HCT116 (cell line): Measurements from ENCODE around the gene CNTFR. TPM values are rescaled to one million over a fixed set of nuclear protein-coding genes. Genes with fewer than 3 reads are reported as not detected.

Experiments used
- ATAC-seq: fragments of 200-7000 bp; cut with Tn5 transposase; 2 replicates; pipeline ENCODE4 v1.9.1; 2020; ENCODE audit warnings: mild to moderate bottlenecking, moderate library complexity
- BruUV-seq: library from RNA; stranded (reverse); fragments of 400-500 nt; replicated peaks from 2 replicates; lab custom pipeline; 2021; lab: Mats Ljungman, UMichigan
- CTCF ChIA-PET: fragments of 300-600 bp; sonication (Branson Sonifier 250); formaldehyde crosslinking; loops from one replicate; lab custom pipeline; 2021; ENCODE audit warnings: antibody characterized with exemption; lab: Charles Lee
- POLR2A ChIA-PET: fragments of 300-600, 350-600 bp; sonication (Branson Sonifier 250); formaldehyde crosslinking; loops from one replicate; lab custom pipeline; 2021; ENCODE audit warnings: antibody characterized with exemption; lab: Charles Lee
- RAD21 ChIA-PET, 2 experiments: fragments of 300-600 bp; sonication (Branson Sonifier 250); formaldehyde crosslinking; loops; one replicate each; lab custom pipeline; 2023; ENCODE audit warnings: low total read pairs in 2 of 2; ENCODE audit not compliant: uncharacterized antibody in 2 of 2, unreplicated experiment in 2 of 2, low non-redundant PET in 1 of 2; lab: Charles Lee
- DNase-seq: peaks from one replicate; pipeline ENCODE4 v3.0.0-alpha.2; 2010; ENCODE audit warnings: low read depth, low spot score
- H2AFZ ChIP-seq: fragments of 200-600 bp; shearing (Covaris generic), sonication (generic); 2 replicates; pipeline ENCODE4 v1.6.1; 2017; ENCODE audit warnings: low read depth, mixed run types, mixed read lengths, antibody characterized with exemption, low read length; ENCODE audit not compliant: poor library complexity, severe bottlenecking
- H3K27ac ChIP-seq: 2 replicates; pipeline ENCODE4 v1.5.1; 2012; ENCODE audit warnings: low read depth, low read length
- H3K27me3 ChIP-seq: fragments of 200-600 bp; sonication (generic); 2 replicates; pipeline ENCODE4 v1.6.1; 2016; ENCODE audit warnings: mixed run types, low read length, mixed read lengths; ENCODE audit not compliant: insufficient read depth
- H3K36me3 ChIP-seq, 2 experiments: fragments of 200-500 bp in 1 of 2; fragments of 200-600 bp in 1 of 2; sonication (Bioruptor generic) in 1 of 2; sonication (generic) in 1 of 2; 2 replicates each; pipeline versions ENCODE4 v1.5.1 to v1.6.1; 2014 to 2016; ENCODE audit warnings: low read length in 2 of 2, inconsistent platforms in 1 of 2, mixed read lengths in 1 of 2, mixed run types in 1 of 2; ENCODE audit not compliant: insufficient read depth in 2 of 2, control insufficient read depth in 1 of 2
- H3K4me1 ChIP-seq, 2 experiments: fragments of 200-600 bp in 1 of 2; sonication (generic) in 1 of 2; 2 replicates each; pipeline versions ENCODE4 v1.5.1 to v1.6.1; 2012 to 2017; ENCODE audit warnings: low read length in 2 of 2, inconsistent platforms in 1 of 2, mild to moderate bottlenecking in 1 of 2, mixed read lengths in 1 of 2, mixed run types in 1 of 2, moderate library complexity in 1 of 2; ENCODE audit not compliant: insufficient read depth in 2 of 2, control insufficient read depth in 1 of 2
- H3K4me2 ChIP-seq: fragments of 200-600 bp; sonication (generic); 2 replicates; pipeline ENCODE4 v1.6.1; 2017; ENCODE audit warnings: mixed run types, low read length, mixed read lengths
- H3K4me3 ChIP-seq, 2 experiments: fragments of 200-600 bp in 1 of 2; sonication (generic) in 1 of 2; replicated peaks in 1 of 2; 2 replicates each; pipeline ENCODE4 v1.5.1; 2011 to 2016; ENCODE audit warnings: low read length in 2 of 2, control low read depth in 1 of 2, low read depth in 1 of 2, mild to moderate bottlenecking in 1 of 2, mixed read lengths in 1 of 2, mixed run types in 1 of 2
- H3K79me2 ChIP-seq: fragments of 200-600 bp; sonication (generic); 2 replicates; pipeline ENCODE4 v1.6.1; 2017; ENCODE audit warnings: mild to moderate bottlenecking, mixed run types, low read length, moderate library complexity, mixed read lengths; ENCODE audit not compliant: insufficient read depth
- H3K9ac ChIP-seq: fragments of 200-600 bp; sonication (generic); 2 replicates; pipeline ENCODE4 v1.6.1; 2016; ENCODE audit warnings: low read length, mixed read lengths
- H3K9me2 ChIP-seq: fragments of 200-600 bp; sonication (generic), shearing (Covaris generic); 2 replicates; pipeline ENCODE4 v1.6.1; 2017; ENCODE audit warnings: mixed run types, mild to moderate bottlenecking, moderate library complexity; ENCODE audit not compliant: insufficient read depth
- H3K9me3 ChIP-seq, 2 experiments: fragments of 200-500 bp in 1 of 2; fragments of 200-600 bp in 1 of 2; sonication (Bioruptor generic) in 1 of 2; sonication (generic) in 1 of 2; 2 replicates each; pipeline ENCODE4 v1.6.1; 2014 to 2017; ENCODE audit warnings: low read length in 2 of 2, mixed read lengths in 2 of 2, inconsistent platforms in 1 of 2, low read depth in 1 of 2, mild to moderate bottlenecking in 1 of 2, mixed run types in 1 of 2, moderate library complexity in 1 of 2; ENCODE audit not compliant: control insufficient read depth in 1 of 2, insufficient read depth in 1 of 2
- H4K20me1 ChIP-seq: fragments of 200-600 bp; sonication (generic), shearing (Covaris generic); 2 replicates; pipeline ENCODE4 v1.6.1; 2017; ENCODE audit warnings: mixed run types, mild to moderate bottlenecking, moderate library complexity; ENCODE audit not compliant: insufficient read depth
- CEBPB ChIP-seq: IDR thresholded peaks from 2 replicates; pipeline ENCODE4 v1.6.1; 2012; ENCODE audit warnings: low read depth
- ELF1 ChIP-seq: IDR thresholded peaks from 2 replicates; pipeline ENCODE4 v1.6.1; 2012; ENCODE audit warnings: low read depth, borderline replicate concordance
- EZH2 ChIP-seq: fragments of 200-600 bp; sonication (generic); IDR thresholded peaks from 2 replicates; pipeline ENCODE4 v1.6.1; 2017; ENCODE audit warnings: antibody characterized with exemption, mixed run types
- EZH2phosphoT487 ChIP-seq: fragments of 200-600 bp; IDR thresholded peaks from 2 replicates; pipeline ENCODE4 v1.6.1; 2018; ENCODE audit warnings: antibody characterized with exemption, borderline replicate concordance
- FOSL1 ChIP-seq: IDR thresholded peaks from 2 replicates; pipeline ENCODE4 v1.6.1; 2012; ENCODE audit warnings: low read depth
- JUND ChIP-seq: IDR thresholded peaks from 2 replicates; pipeline ENCODE4 v1.6.1; 2012
- POLR2A ChIP-seq: IDR thresholded peaks from 2 replicates; pipeline ENCODE4 v1.7.0; 2011; ENCODE audit warnings: borderline replicate concordance; ENCODE audit not compliant: insufficient read depth, insufficient read length; ENCODE audit errors: extremely low read depth
- RAD21 ChIP-seq: IDR thresholded peaks from 2 replicates; pipeline ENCODE4 v1.6.1; 2012; ENCODE audit warnings: low read depth, mild to moderate bottlenecking
- SP1 ChIP-seq: IDR thresholded peaks from 2 replicates; pipeline ENCODE4 v1.6.1; 2012; ENCODE audit warnings: low read depth
- SRF ChIP-seq: IDR thresholded peaks from 2 replicates; pipeline ENCODE4 v1.6.1; 2012; ENCODE audit warnings: low read depth
- ZFX ChIP-seq: fragments of 450-650 bp; IDR thresholded peaks from 2 replicates; pipeline ENCODE4 v1.6.1; 2017
- ZNF274 ChIP-seq: fragments of 200-500 bp; sonication (Bioruptor generic); IDR thresholded peaks from 2 replicates; pipeline ENCODE4 v1.6.1; 2014; ENCODE audit warnings: mild to moderate bottlenecking, low read depth, low read length, inconsistent platforms
- intact Hi-C: fragments of 100-400 bp; cut with micrococcal nuclease; formaldehyde crosslinking; loops from 2 replicates; pipeline ENCODE4 v1.10.0; 2022
- total RNA-seq: library from RNA; stranded (reverse); gene quantifications from one replicate; pipeline ENCODE4 v1.2.1, GENCODE V29; 2021; ENCODE audit not compliant: unreplicated experiment
- TF ChIP-seq, protein P1 (sequence below): IDR thresholded peaks from 2 replicates; pipeline ENCODE4 v1.6.1; 2012
- TF ChIP-seq, protein P2 (sequence below), 3 experiments: fragments of 200-600 bp in 1 of 3; sonication (generic) in 1 of 3; IDR thresholded peaks in 2 of 3; conservative IDR thresholded peaks in 1 of 3; 2 replicates each; pipeline ENCODE4 v1.5.1; 2012 to 2017; ENCODE audit warnings: low read depth in 2 of 3, low read length in 2 of 3, antibody characterized with exemption in 1 of 3, borderline replicate concordance in 1 of 3, control low read depth in 1 of 3, mild to moderate bottlenecking in 1 of 3, mixed read lengths in 1 of 3, mixed run types in 1 of 3, moderate library complexity in 1 of 3; ENCODE audit not compliant: insufficient read depth in 1 of 3
- TF ChIP-seq, protein P3 (sequence below): IDR thresholded peaks from 2 replicates; pipeline ENCODE4 v1.6.1; 2011; ENCODE audit warnings: mild to moderate bottlenecking, low read length, moderate library complexity; ENCODE audit not compliant: insufficient replicate concordance; ENCODE audit errors: extremely low read depth

Gene CNTFR
- total RNA-seq, 1 experiment from 2014 or later = not detected

DNA sequence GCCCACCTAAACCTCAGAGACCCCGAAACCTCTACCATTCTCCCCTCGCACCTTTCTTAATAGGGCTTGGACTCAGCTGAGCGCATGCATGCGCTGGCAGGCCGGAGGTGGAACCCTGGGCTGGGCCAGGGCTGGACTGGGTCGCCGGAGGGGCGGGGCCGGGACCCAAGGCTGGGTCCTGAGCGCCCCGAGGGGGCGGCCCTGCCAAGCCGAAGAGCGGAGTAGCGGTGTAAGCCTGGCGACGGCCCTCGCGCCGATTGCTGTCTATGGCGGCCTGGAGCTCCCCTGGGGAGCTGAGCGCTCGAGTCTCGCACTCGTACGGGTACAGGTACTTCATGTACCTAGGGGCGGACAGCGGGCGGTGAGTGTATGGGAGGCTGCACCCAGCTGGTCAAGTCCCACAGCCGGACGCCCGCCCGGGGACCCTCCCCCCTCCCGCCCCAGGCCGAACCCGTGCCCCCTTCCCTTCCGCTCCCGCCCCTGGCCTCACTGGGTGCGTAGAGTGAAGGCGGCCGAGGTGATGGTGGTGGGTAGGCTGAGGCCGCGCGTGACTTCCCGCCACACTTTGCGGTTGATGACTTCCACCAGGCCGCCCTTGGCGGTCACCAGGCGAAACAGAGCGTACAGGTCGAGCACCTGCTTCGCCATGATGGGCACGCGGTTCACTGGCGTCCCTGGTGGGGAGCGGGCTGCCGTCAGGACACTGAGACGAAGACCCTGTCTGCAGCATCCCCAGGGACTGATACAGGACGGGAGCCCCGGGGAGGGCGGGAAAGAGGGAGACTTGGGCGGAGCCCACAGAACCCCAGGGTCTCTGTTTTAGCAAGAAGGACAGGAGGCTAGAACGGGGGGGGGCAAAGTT, 34.1 kb upstream of the CNTFR start:
- no peak for DNase-seq
- Histone ChIP-seq H2AFZ (no peak overlapping the region), H3K27ac (no peak overlapping the region), H3K4me1 (peaks cover 11 to 20% of the 10 kb centered on the region in 2 experiments), H3K9ac (no peak overlapping the region), H3K9me3 (no peaks in the 10 kb centered on the region), H3K79me2 (peaks cover 5% of the 10 kb centered on the region; the same call in 1 of the 2 replicates), H3K4me3 (no peak overlapping the region), H3K4me2 (no peak overlapping the region), H4K20me1 (no peaks in the 10 kb centered on the region), H3K27me3 (peaks cover 8% of the 10 kb centered on the region; the same call in 1 of the 2 replicates), H3K9me2 (no peaks in the 10 kb centered on the region), H3K36me3 (no peaks in the 10 kb centered on the region)
- TF ChIP-seq ELF1 (no peak), RAD21 (no peak), SP1 (no peak), POLR2A (no peak), SRF (no peak), EZH2 (no peak), EZH2phosphoT487 (no peak), FOSL1 (no peak), ZNF274 (no peak), ZFX (no peak), CEBPB (no peak), JUND (no peak)
- TF ChIP-seq, protein P1, sequence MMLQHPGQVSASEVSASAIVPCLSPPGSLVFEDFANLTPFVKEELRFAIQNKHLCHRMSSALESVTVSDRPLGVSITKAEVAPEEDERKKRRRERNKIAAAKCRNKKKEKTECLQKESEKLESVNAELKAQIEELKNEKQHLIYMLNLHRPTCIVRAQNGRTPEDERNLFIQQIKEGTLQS = no peak
- TF ChIP-seq, protein P2, sequence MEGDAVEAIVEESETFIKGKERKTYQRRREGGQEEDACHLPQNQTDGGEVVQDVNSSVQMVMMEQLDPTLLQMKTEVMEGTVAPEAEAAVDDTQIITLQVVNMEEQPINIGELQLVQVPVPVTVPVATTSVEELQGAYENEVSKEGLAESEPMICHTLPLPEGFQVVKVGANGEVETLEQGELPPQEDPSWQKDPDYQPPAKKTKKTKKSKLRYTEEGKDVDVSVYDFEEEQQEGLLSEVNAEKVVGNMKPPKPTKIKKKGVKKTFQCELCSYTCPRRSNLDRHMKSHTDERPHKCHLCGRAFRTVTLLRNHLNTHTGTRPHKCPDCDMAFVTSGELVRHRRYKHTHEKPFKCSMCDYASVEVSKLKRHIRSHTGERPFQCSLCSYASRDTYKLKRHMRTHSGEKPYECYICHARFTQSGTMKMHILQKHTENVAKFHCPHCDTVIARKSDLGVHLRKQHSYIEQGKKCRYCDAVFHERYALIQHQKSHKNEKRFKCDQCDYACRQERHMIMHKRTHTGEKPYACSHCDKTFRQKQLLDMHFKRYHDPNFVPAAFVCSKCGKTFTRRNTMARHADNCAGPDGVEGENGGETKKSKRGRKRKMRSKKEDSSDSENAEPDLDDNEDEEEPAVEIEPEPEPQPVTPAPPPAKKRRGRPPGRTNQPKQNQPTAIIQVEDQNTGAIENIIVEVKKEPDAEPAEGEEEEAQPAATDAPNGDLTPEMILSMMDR (IDR thresholded peaks at IDR 0.05 in 2 of 3, conservative IDR thresholded peaks at IDR 0.05 in 1 of 3; ENCODE audit: borderline replicate concordance in 1 of 3, insufficient read depth in 1 of 3, low read depth in 2 of 3, low read length in 2 of 3) = no peak
- TF ChIP-seq, protein P3, sequence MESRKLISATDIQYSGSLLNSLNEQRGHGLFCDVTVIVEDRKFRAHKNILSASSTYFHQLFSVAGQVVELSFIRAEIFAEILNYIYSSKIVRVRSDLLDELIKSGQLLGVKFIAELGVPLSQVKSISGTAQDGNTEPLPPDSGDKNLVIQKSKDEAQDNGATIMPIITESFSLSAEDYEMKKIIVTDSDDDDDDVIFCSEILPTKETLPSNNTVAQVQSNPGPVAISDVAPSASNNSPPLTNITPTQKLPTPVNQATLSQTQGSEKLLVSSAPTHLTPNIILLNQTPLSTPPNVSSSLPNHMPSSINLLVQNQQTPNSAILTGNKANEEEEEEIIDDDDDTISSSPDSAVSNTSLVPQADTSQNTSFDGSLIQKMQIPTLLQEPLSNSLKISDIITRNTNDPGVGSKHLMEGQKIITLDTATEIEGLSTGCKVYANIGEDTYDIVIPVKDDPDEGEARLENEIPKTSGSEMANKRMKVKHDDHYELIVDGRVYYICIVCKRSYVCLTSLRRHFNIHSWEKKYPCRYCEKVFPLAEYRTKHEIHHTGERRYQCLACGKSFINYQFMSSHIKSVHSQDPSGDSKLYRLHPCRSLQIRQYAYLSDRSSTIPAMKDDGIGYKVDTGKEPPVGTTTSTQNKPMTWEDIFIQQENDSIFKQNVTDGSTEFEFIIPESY = no peak
- CTCF ChIA-PET = interaction anchor here (1.0 kb wide), 1 partner anchor 10 kb away, joined by 3 read pairs; no protein-coding TSS in a partner anchor
- ATAC-seq = no peak
- POLR2A ChIA-PET = no interaction called here
- intact Hi-C loops = no loop called here
- RAD21 ChIA-PET = no interaction called here
- BruUV-seq = no TSS peak
